ENCODE data around the gene MAPKAP1.

GRCh38 chr9:125690679-125691078, 16.3 kb downstream of the MAPKAP1 start:
- TF ChIP-seq CREB1 (IDR thresholded peaks at IDR 0.05; ENCODE audit: low read depth): no peak
- TF ChIP-seq TEAD4 (IDR thresholded peaks at IDR 0.05): no peak
- TF ChIP-seq ZBTB7A (IDR thresholded peaks at IDR 0.05; ENCODE audit: low read depth): no peak
- TF ChIP-seq NFIC (IDR thresholded peaks at IDR 0.05): no peak
- no peak for TF ChIP-seq FOXM1 (IDR thresholded peaks at IDR 0.05; ENCODE audit: borderline replicate concordance, low read depth)
- TF ChIP-seq MAX (IDR thresholded peaks at IDR 0.05): no peak
- no peak for TF ChIP-seq TCF12 (IDR thresholded peaks at IDR 0.05; ENCODE audit: low read depth)
- TF ChIP-seq REST (IDR thresholded peaks at IDR 0.05; ENCODE audit: low read depth): no peak
- TF ChIP-seq USF1 (IDR thresholded peaks at IDR 0.05): no peak
- no peak for TF ChIP-seq EGR1 (IDR thresholded peaks at IDR 0.05)
- TF ChIP-seq EP300 (IDR thresholded peaks at IDR 0.05; ENCODE audit: borderline replicate concordance): no peak
